GM18951 (cell line): ENCODE data around the gene CEP104.

Source experiments
- POLR2A ChIP-seq: IDR thresholded peaks from 4 replicates; pipeline ENCODE4 v1.6.1; 2011; ENCODE audit warnings: mild to moderate bottlenecking; ENCODE audit not compliant: insufficient read length, insufficient read depth; ENCODE audit errors: extremely low read depth
- in situ Hi-C: fragments of 300-500 bp; cut with MboI; formaldehyde crosslinking; loops from one replicate; pipeline ENCODE4 v1.12.0; 2022; ENCODE audit warnings: low sequenced_read_pairs, mixed read lengths, inconsistent platforms; ENCODE audit not compliant: unreplicated experiment

The CEP104 gene

DNA sequence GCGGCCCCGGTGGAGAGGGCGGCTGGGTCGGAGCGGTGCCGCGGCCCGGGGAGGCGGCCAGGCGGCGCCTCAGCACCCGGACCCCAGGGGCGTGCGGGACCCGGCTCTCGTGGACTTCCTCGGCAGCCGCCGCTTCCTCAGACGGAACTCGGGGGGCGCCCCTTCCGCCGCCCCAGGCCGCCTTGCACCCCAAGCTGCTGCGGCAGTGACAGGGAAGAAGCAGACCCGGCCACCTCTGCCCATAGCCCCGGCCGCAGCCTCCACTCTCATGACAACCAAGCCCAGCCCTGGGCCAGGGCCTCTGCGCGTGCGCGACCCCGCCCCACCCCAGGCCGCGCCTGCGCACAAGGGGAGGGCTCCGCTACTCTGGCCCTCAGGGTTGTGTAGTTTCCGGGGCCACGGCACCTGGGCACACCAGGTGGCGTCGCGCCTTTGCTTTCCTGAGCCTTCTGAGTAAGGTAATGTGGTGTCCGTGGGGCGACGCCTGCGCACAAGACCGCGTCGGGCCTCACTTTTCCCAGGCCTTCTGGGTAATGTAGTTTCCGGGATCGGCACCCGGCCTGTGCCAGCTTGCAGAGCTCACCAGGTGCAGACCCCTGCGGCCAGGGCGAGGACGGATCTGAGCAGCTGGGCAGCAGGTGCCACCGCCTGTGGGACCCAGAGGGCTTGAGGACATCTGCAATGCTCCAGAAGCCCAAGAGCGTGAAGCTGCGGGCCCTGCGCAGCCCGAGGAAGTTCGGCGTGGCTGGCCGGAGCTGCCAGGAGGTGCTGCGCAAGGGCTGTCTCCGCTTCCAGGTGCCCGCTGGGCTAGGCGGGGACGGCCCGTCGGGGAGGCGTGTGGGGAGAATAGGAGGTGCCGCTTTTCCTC is at the start of gene CEP104, which contains the start of gene DFFB:
TSS of gene CEP104 (minus strand) at position 289 of the 868 bp plus-strand sequence. CDS start 4,804 bp downstream, outside the sequence.
TSS of gene DFFB (plus strand) at position 554 of the 868 bp plus-strand sequence. CDS start at position 682, 128 bp downstream.
- TF ChIP-seq POLR2A: peak; percentile 84
- in situ Hi-C loops: no loop called here

DNA sequence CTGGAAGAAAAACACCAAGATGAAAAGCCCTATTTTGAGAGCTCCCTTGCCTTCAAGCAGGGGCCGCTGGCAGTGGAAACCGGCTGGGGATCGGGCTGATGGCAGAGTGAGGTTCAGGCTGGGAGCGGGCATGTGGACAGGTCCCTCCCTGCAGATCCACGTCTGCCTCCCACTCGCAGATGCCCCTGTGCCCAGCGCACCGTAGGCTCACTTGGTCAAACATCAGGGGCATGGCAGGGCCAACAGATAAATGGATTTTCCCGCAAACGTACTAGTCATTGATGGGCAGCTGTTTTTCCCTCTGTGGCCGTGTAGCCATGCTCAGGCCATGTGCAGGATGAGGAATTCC is 49.6 kb upstream of the CEP104 start:
- in situ Hi-C loops: loop anchor here (25.0 kb wide), 1 partner anchor 906 kb away; no protein-coding TSS in a partner anchor
- TF ChIP-seq POLR2A: no peak

DNA sequence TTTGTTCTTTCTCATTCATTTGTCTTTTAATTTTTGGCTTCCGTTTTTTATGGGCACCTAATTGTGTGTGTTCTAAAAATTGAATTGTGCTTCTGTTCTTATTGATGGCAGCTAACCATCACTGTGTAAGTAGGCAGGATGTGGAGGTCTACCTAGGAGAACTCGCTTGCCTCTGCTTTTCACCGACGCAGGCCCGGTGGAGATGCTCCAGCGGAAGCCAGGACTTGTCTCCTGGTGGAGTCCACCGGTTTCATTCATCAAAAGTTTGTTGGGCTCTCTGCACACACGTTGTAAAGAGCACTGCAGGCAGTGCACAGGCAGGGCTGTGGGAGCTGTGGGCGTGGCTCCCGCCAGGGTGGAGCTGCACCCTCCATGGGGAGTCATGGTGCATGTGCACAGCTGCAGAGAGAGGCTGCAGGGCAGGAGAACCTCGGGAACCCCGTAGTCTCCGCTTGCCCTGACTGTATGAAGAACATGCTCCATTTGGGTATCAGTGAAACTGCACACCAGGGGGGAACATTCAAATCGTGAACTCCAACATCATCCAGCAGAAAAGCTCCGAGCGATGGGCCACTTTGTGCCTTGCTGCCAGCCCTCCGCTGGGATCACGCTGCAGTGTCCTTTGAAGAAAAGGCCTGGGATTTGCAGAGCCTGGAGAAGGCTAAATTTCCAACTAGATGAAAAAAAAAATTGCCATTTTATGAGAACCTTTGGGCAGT is 49.1 kb upstream of the CEP104 start:
- TF ChIP-seq POLR2A: no peak
- in situ Hi-C loops: loop anchor here (25.0 kb wide), 1 partner anchor 906 kb away; no protein-coding TSS in a partner anchor

DNA sequence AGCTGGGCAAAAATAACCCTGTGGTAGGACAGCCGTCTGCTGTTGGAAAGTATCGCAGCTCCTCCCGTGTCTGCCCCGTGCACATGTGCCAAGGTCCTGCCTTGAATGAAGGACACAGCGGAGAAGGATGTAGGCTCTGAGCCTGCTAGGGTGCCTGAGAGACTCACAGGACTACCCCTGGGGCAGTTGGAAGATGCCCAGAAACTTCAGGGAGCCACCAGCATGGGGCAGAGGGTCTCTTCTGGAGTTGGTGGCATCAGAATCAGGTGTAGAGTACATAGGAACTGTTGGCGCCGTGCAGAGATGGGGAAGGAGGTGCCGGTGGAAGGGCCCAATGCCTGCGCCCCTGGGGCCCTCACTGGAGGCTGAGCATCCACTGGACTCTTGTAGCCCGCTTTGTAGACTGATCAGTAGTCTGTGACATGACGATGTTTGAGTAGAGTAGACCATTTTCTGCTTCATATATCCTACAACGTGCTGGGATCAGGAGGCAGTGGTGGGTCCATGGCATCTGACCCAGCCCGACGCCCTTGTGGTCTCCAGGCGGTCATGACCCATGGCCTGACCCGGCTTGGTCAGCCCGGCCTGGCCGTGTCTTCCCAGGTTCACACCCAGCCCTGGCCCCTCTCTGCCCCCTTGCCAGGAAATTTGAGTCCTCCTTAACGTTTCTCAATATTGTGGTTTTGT is 48.4 kb upstream of the CEP104 start:
- no peak for TF ChIP-seq POLR2A
- in situ Hi-C loops: loop anchor here (25.0 kb wide), 1 partner anchor 907 kb away; no protein-coding TSS in a partner anchor

DNA sequence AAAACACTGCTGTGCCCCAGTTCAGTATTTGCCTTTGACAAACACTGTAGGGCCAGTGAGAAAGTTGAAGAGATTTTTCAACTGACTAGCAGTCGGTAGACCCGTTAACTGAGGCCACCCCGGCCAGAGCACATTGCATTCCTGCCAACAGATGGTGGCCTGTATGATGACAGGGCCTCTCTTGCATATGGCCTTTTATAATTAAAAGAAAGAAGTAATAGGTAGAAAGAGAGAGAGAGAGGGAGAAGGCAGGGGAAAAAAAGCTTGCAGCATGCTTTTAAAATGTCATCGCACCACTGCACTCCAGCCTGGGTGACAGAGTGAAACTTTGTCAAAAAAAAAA is 47.8 kb upstream of the CEP104 start:
- in situ Hi-C loops: loop anchor here (25.0 kb wide), 1 partner anchor 907 kb away; no protein-coding TSS in a partner anchor
- no peak for TF ChIP-seq POLR2A

DNA sequence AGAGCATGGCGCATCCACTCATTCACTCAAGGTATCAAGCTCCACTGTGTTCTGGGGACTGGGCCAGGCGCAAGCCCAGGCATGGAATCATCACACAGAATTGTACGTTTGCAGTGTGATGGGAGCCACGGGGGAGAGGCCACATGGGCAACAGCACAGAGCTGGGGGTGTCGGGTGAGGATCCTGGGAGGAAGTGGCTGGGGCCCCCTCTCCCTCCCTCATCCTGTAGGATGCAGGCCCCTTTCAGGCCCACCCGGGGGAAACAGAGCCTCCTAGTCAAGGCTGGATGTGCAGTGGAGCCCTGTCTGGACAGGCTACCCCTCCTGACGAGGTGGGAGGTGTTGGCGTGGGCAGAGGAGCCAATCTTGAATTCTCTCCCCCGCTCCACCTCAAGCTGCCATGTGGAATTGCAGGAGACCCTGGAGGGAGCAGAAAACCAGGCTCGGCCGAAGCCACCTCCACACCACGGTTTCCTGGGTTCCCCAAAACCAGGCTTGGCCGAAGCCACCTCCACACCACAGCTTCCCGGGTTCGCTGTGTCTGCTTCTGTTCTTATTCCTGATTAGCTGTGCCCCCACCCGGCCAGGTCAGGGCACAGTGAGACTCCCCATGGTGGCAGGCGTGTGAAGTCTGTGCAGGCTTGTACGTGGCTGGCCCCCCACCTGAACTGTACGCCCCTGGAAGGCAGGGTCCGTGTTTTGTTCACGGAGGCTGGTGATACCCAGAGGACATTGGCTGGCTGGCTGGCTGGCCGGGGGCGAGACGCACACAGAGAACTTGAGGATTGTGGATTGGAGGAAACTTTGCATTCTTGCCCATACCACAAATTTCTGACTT is 47.2 kb upstream of the CEP104 start:
- TF ChIP-seq POLR2A: no peak
- in situ Hi-C loops: loop anchor here (25.0 kb wide), 1 partner anchor 908 kb away; no protein-coding TSS in a partner anchor

DNA sequence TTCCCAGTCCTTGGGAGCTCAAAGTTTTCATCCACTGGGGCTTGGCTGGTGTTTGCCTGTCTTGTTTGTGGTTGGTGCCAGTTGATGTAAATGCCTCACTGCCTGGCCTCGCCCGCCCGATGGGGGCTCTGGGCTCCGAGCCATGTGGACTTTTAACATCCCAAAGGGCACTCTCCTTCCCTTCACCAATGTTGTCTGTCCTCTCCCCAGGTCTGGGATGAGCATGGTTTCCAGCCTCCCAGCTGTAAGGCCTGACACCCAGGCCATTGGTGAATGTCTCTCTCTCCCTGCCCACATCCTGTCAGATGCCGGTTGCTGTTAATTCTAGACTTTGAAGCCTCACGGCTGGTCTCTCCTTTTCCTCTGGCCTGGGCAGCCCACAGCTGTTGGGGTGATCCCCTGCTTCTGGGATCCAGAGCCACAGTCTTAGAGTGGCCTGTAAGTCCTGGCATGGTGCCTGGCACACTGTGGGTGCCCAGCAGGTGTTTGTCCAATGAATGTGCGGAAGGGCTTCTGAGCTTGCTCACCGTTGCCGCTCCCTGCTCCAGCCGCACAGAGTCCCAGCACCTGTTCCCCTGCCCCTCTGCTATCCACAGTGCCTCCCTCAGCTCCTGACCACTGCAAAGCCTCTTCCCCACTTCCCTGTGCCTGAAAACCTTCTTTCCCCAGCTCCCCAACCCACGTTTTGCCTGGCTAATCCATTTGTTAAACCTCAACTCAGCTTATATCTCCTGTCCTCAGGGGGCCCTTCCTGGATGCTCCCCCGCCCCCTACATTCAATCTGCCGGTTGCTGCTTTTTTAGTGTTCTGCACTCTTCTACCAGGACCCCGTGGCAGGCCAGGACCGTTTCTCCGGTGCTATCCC is 46.4 kb upstream of the CEP104 start:
- in situ Hi-C loops: loop anchor here (25.0 kb wide), 1 partner anchor 909 kb away; no protein-coding TSS in a partner anchor
- TF ChIP-seq POLR2A: no peak

DNA sequence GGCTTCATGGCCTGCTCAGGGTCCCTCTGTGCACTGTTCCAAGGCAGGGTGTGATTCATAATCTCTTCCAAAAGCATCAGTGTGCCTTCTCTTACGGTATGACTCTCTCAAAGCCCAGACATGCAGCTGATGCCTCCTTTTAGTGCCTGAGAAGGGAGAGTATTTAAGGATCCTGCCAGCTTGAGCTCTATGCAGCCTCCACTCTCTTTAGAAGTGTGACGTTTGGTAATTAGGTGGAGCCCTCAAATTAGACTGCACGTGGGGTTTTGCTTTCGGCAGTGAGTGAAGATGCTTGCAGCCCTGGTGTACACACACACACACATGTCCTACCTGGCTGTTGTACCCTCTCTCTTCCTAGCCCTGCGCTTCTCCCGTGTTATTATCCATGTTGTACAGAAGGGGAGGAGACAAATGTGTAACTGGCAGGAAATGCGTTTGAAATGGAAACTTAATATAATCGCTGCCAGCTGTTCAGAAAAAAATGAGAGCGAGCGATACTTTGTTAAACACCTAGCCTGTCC is 45.6 kb upstream of the CEP104 start:
- in situ Hi-C loops: loop anchor here (25.0 kb wide), 1 partner anchor 910 kb away; no protein-coding TSS in a partner anchor
- TF ChIP-seq POLR2A: no peak

DNA sequence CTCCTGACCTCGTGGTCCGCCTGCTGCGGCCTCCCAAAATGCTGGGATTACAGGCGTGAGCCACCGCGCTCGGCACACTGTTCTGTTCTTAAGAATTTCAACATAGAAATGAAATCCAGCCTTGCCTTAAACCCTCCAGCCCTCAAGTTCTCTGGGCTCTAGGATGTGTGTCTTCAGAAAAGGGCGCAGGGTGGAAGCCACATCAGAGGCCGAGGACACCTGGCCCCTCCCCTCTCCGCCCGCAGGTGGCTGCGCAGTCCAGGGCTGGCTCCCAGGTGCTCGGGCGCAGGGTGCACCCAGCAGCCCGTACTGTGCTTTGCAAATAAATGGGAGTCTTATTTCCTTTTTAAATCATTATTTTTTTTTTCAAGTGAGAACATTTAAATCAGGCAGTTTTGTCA is 45.1 kb upstream of the CEP104 start:
- no peak for TF ChIP-seq POLR2A

DNA sequence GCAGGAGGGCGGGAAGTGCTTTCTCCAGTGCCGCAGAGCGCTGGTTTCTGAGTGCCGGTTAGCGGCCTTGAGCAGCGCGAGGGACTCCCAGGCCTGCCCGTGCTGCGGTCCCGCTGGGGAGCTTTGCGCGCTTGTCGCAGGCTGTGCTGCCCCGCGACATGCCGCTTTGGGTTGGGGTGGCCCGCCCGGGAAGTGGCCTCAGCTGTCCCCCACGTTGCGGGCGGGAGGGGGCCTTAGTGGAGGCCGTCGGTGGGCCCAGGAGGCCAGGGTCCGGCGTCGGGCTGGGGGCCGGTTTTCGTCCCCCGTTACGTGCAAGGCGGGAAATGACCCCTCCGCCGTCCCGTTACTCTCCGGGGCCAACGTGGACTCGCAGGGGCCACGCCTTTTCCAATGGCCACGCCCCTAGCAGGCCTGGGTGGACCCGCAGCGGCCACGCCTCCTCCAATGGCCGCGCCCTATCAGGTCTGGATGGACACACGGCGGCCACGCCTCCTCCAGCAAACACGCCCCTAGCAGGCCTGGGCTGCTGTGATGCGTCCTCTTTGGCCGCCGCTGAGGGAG is 44.0 kb upstream of the CEP104 start:
- in situ Hi-C loops: loop anchor here (25.0 kb wide), 1 partner anchor 911 kb away; no protein-coding TSS in a partner anchor
- TF ChIP-seq POLR2A: peak; percentile 42

More for the DNA sequence above, 45.1 kb upstream of the CEP104 start:
- in situ Hi-C loops: loop anchor here (25.0 kb wide), 1 partner anchor 910 kb away; no protein-coding TSS in a partner anchor

DNA sequence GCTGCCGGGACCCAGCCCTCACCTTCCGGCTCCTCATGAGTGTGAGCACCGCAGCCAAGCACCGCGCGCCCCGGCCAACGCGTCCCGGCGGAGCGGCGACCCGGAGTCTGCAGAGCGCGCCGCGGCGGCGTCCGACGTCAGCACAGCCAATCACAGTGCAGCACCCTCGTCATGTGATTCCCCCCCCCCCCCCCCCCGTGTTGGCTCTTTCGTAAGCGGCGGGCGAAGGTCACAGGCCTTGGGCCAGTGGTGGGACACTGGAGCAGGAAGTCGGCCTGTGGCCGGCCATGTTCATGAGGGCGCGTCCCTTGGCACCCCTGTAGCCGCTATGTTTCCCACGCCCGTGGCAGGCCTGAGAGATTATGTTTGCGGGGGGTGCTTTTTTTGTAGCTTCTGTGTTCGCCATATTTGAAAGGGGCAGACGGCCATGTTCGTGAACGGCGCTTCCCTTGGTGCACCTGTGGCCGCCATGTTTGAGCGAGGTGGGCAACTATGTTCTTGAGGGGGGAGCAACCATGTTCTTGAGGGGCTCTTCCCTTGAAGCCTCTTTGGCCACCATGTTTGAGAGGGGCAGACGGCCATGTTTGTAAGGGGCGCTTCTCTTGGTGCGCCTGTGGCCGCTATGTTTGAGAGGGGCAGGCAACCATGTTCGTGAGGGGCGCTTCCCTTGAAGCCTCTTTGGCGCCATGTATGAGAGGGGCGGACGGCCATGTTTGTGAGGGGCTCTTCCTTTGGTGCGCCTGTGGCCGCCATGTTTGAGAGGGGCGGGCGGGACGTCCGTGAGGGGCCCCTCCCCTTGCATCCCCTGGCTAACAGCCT is 43.3 kb upstream of the CEP104 start, which contains the start of gene C1orf174:
TSS of gene C1orf174 (minus strand) at position 123 of the 819 bp plus-strand sequence. CDS start at position 37, 86 bp downstream.
- in situ Hi-C loops: loop anchor here (25.0 kb wide), 1 partner anchor 912 kb away; no protein-coding TSS in a partner anchor
- peak; percentile 82 for TF ChIP-seq POLR2A
